HCT116 (cell line): ENCODE data around the gene SGMS1. TPM values are rescaled to one million over a fixed set of nuclear protein-coding genes. Genes with fewer than 3 reads are reported as not detected.

Source experiments
- ATAC-seq: fragments of 200-7000 bp; cut with Tn5 transposase; 2 replicates; pipeline ENCODE4 v1.9.1; 2020; ENCODE audit warnings: mild to moderate bottlenecking, moderate library complexity
- BruUV-seq: library from RNA; stranded (reverse); fragments of 400-500 nt; replicated peaks from 2 replicates; lab custom pipeline; 2021; lab: Mats Ljungman, UMichigan
- CTCF ChIA-PET: fragments of 300-600 bp; sonication (Branson Sonifier 250); formaldehyde crosslinking; loops from one replicate; lab custom pipeline; 2021; ENCODE audit warnings: antibody characterized with exemption; lab: Charles Lee
- POLR2A ChIA-PET: fragments of 300-600, 350-600 bp; sonication (Branson Sonifier 250); formaldehyde crosslinking; loops from one replicate; lab custom pipeline; 2021; ENCODE audit warnings: antibody characterized with exemption; lab: Charles Lee
- RAD21 ChIA-PET, 2 experiments: fragments of 300-600 bp; sonication (Branson Sonifier 250); formaldehyde crosslinking; loops; one replicate each; lab custom pipeline; 2023; ENCODE audit warnings: low total read pairs in 2 of 2; ENCODE audit not compliant: uncharacterized antibody in 2 of 2, unreplicated experiment in 2 of 2, low non-redundant PET in 1 of 2; lab: Charles Lee
- DNase-seq: peaks from one replicate; pipeline ENCODE4 v3.0.0-alpha.2; 2010; ENCODE audit warnings: low read depth, low spot score
- H2AFZ ChIP-seq: fragments of 200-600 bp; shearing (Covaris generic), sonication (generic); 2 replicates; pipeline ENCODE4 v1.6.1; 2017; ENCODE audit warnings: low read depth, mixed run types, mixed read lengths, antibody characterized with exemption, low read length; ENCODE audit not compliant: poor library complexity, severe bottlenecking
- H3K27ac ChIP-seq: 2 replicates; pipeline ENCODE4 v1.5.1; 2012; ENCODE audit warnings: low read depth, low read length
- H3K27me3 ChIP-seq: fragments of 200-600 bp; sonication (generic); 2 replicates; pipeline ENCODE4 v1.6.1; 2016; ENCODE audit warnings: mixed run types, low read length, mixed read lengths; ENCODE audit not compliant: insufficient read depth
- H3K36me3 ChIP-seq, 2 experiments: fragments of 200-500 bp in 1 of 2; fragments of 200-600 bp in 1 of 2; sonication (Bioruptor generic) in 1 of 2; sonication (generic) in 1 of 2; 2 replicates each; pipeline versions ENCODE4 v1.5.1 to v1.6.1; 2014 to 2016; ENCODE audit warnings: low read length in 2 of 2, inconsistent platforms in 1 of 2, mixed read lengths in 1 of 2, mixed run types in 1 of 2; ENCODE audit not compliant: insufficient read depth in 2 of 2, control insufficient read depth in 1 of 2
- H3K4me1 ChIP-seq, 2 experiments: fragments of 200-600 bp in 1 of 2; sonication (generic) in 1 of 2; 2 replicates each; pipeline versions ENCODE4 v1.5.1 to v1.6.1; 2012 to 2017; ENCODE audit warnings: low read length in 2 of 2, inconsistent platforms in 1 of 2, mild to moderate bottlenecking in 1 of 2, mixed read lengths in 1 of 2, mixed run types in 1 of 2, moderate library complexity in 1 of 2; ENCODE audit not compliant: insufficient read depth in 2 of 2, control insufficient read depth in 1 of 2
- H3K4me2 ChIP-seq: fragments of 200-600 bp; sonication (generic); 2 replicates; pipeline ENCODE4 v1.6.1; 2017; ENCODE audit warnings: mixed run types, low read length, mixed read lengths
- H3K4me3 ChIP-seq, 2 experiments: fragments of 200-600 bp in 1 of 2; sonication (generic) in 1 of 2; replicated peaks in 1 of 2; 2 replicates each; pipeline ENCODE4 v1.5.1; 2011 to 2016; ENCODE audit warnings: low read length in 2 of 2, control low read depth in 1 of 2, low read depth in 1 of 2, mild to moderate bottlenecking in 1 of 2, mixed read lengths in 1 of 2, mixed run types in 1 of 2
- H3K79me2 ChIP-seq: fragments of 200-600 bp; sonication (generic); 2 replicates; pipeline ENCODE4 v1.6.1; 2017; ENCODE audit warnings: mild to moderate bottlenecking, mixed run types, low read length, moderate library complexity, mixed read lengths; ENCODE audit not compliant: insufficient read depth
- H3K9ac ChIP-seq: fragments of 200-600 bp; sonication (generic); 2 replicates; pipeline ENCODE4 v1.6.1; 2016; ENCODE audit warnings: low read length, mixed read lengths
- H3K9me2 ChIP-seq: fragments of 200-600 bp; sonication (generic), shearing (Covaris generic); 2 replicates; pipeline ENCODE4 v1.6.1; 2017; ENCODE audit warnings: mixed run types, mild to moderate bottlenecking, moderate library complexity; ENCODE audit not compliant: insufficient read depth
- H3K9me3 ChIP-seq, 2 experiments: fragments of 200-500 bp in 1 of 2; fragments of 200-600 bp in 1 of 2; sonication (Bioruptor generic) in 1 of 2; sonication (generic) in 1 of 2; 2 replicates each; pipeline ENCODE4 v1.6.1; 2014 to 2017; ENCODE audit warnings: low read length in 2 of 2, mixed read lengths in 2 of 2, inconsistent platforms in 1 of 2, low read depth in 1 of 2, mild to moderate bottlenecking in 1 of 2, mixed run types in 1 of 2, moderate library complexity in 1 of 2; ENCODE audit not compliant: control insufficient read depth in 1 of 2, insufficient read depth in 1 of 2
- H4K20me1 ChIP-seq: fragments of 200-600 bp; sonication (generic), shearing (Covaris generic); 2 replicates; pipeline ENCODE4 v1.6.1; 2017; ENCODE audit warnings: mixed run types, mild to moderate bottlenecking, moderate library complexity; ENCODE audit not compliant: insufficient read depth
- CBX3 ChIP-seq: IDR thresholded peaks from 2 replicates; pipeline ENCODE4 v1.6.1; 2012; ENCODE audit warnings: low read depth
- CTCF ChIP-seq, 3 experiments: fragments of 200-600 bp in 1 of 3; sonication (generic) in 1 of 3; IDR thresholded peaks in 2 of 3; conservative IDR thresholded peaks in 1 of 3; 2 replicates each; pipeline ENCODE4 v1.5.1; 2012 to 2017; ENCODE audit warnings: low read depth in 2 of 3, low read length in 2 of 3, antibody characterized with exemption in 1 of 3, borderline replicate concordance in 1 of 3, control low read depth in 1 of 3, mild to moderate bottlenecking in 1 of 3, mixed read lengths in 1 of 3, mixed run types in 1 of 3, moderate library complexity in 1 of 3; ENCODE audit not compliant: insufficient read depth in 1 of 3
- EGR1 ChIP-seq: IDR thresholded peaks from 2 replicates; pipeline ENCODE4 v1.6.1; 2012; ENCODE audit warnings: low read depth
- EZH2phosphoT487 ChIP-seq: fragments of 200-600 bp; IDR thresholded peaks from 2 replicates; pipeline ENCODE4 v1.6.1; 2018; ENCODE audit warnings: antibody characterized with exemption, borderline replicate concordance
- FOSL1 ChIP-seq: IDR thresholded peaks from 2 replicates; pipeline ENCODE4 v1.6.1; 2012; ENCODE audit warnings: low read depth
- JUND ChIP-seq: IDR thresholded peaks from 2 replicates; pipeline ENCODE4 v1.6.1; 2012
- MAX ChIP-seq: IDR thresholded peaks from 2 replicates; pipeline ENCODE4 v1.6.1; 2012
- POLR2A ChIP-seq: IDR thresholded peaks from 2 replicates; pipeline ENCODE4 v1.7.0; 2011; ENCODE audit warnings: borderline replicate concordance; ENCODE audit not compliant: insufficient read depth, insufficient read length; ENCODE audit errors: extremely low read depth
- POLR2AphosphoS5 ChIP-seq: IDR thresholded peaks from 2 replicates; pipeline ENCODE4 v1.6.1; 2011; ENCODE audit warnings: mild to moderate bottlenecking, low read depth, low read length, moderate library complexity
- SIN3A ChIP-seq: IDR thresholded peaks from 2 replicates; pipeline ENCODE4 v1.6.1; 2012; ENCODE audit warnings: low read depth
- TCF7L2 ChIP-seq: IDR thresholded peaks from 2 replicates; pipeline ENCODE4 v1.7.0; 2011; ENCODE audit warnings: borderline replicate concordance, inconsistent platforms; ENCODE audit not compliant: insufficient read depth, insufficient read length; ENCODE audit errors: extremely low read depth
- YY1 ChIP-seq: IDR thresholded peaks from 2 replicates; pipeline ENCODE4 v1.6.1; 2011; ENCODE audit warnings: low read length, low read depth, moderate library complexity, mild to moderate bottlenecking; ENCODE audit not compliant: insufficient replicate concordance; ENCODE audit errors: extremely low read depth
- ZBTB33 ChIP-seq: IDR thresholded peaks from 2 replicates; pipeline ENCODE4 v1.6.1; 2011; ENCODE audit warnings: mild to moderate bottlenecking, low read length, moderate library complexity; ENCODE audit not compliant: insufficient replicate concordance; ENCODE audit errors: extremely low read depth
- intact Hi-C: fragments of 100-400 bp; cut with micrococcal nuclease; formaldehyde crosslinking; loops from 2 replicates; pipeline ENCODE4 v1.10.0; 2022
- total RNA-seq: library from RNA; stranded (reverse); gene quantifications from one replicate; pipeline ENCODE4 v1.2.1, GENCODE V29; 2021; ENCODE audit not compliant: unreplicated experiment

SGMS1 gene
- total RNA-seq, 1 experiment from 2014 or later: 29.1 TPM

GRCh38 chr10:50595785-50596184 is 28.0 kb downstream of the SGMS1 start:
- Histone ChIP-seq H4K20me1 (no peaks in the 10 kb centered on the region), H3K27me3 (no peaks in the 10 kb centered on the region), H3K4me2 (no peak overlapping the region), H3K9me2 (no peaks in the 10 kb centered on the region), H2AFZ (no peak overlapping the region), H3K79me2 (peaks cover 3% of the 10 kb centered on the region; the same call in 1 of the 2 replicates), H3K27ac (no peak overlapping the region)
- ChIA-PET RAD21 (no interaction called here), CTCF (no interaction called here)
- BruUV-seq: no TSS peak
- ATAC-seq: no peak
- intact Hi-C loops: no loop called here
- TF ChIP-seq CTCF (IDR thresholded peaks at IDR 0.05 in 2 of 3, conservative IDR thresholded peaks at IDR 0.05 in 1 of 3; ENCODE audit: borderline replicate concordance in 1 of 3, insufficient read depth in 1 of 3, low read depth in 2 of 3, low read length in 2 of 3) (no peak), POLR2AphosphoS5 (no peak), SIN3A (no peak), CBX3 (no peak), POLR2A (no peak), EGR1 (no peak), YY1 (no peak), ZBTB33 (no peak), JUND (no peak), FOSL1 (no peak), TCF7L2 (no peak), MAX (no peak), EZH2phosphoT487 (no peak)
- TF ChIP-seq, all 23 proteins: peak for 0
- Histone ChIP-seq H3K4me1 (peaks cover 0 to 9% of the 10 kb centered on the region in 2 experiments; a peak in 1 of 4 replicates), H3K9ac (no peak overlapping the region), H3K4me3 (no peak overlapping the region), H3K36me3 (no peaks in the 10 kb centered on the region), H3K9me3 (no peaks in the 10 kb centered on the region)
- POLR2A ChIA-PET: no interaction called here
- no peak for DNase-seq
